ENCODE data around the gene PICK1.

DNA sequence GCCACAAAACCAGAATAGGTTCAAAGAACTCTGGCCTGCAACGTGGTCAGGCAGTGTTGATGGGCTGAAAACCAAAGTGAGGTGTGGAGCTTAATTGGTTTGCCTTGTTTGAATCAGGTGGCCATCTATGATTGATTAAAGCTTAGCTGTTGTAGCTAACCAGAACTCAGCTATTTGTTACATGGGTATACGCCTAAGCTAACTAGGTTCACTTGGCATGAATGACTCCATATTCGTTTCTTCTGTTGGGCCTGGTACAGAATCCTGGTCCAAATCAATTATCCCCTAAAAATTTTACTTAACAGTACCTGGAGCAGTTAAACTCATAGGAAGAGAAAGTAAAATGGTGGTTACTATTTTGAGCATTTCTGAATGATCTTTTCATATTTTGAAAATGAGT, 61.0 kb downstream of the PICK1 start:
- TF ChIP-seq, protein P1, sequence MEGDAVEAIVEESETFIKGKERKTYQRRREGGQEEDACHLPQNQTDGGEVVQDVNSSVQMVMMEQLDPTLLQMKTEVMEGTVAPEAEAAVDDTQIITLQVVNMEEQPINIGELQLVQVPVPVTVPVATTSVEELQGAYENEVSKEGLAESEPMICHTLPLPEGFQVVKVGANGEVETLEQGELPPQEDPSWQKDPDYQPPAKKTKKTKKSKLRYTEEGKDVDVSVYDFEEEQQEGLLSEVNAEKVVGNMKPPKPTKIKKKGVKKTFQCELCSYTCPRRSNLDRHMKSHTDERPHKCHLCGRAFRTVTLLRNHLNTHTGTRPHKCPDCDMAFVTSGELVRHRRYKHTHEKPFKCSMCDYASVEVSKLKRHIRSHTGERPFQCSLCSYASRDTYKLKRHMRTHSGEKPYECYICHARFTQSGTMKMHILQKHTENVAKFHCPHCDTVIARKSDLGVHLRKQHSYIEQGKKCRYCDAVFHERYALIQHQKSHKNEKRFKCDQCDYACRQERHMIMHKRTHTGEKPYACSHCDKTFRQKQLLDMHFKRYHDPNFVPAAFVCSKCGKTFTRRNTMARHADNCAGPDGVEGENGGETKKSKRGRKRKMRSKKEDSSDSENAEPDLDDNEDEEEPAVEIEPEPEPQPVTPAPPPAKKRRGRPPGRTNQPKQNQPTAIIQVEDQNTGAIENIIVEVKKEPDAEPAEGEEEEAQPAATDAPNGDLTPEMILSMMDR (IDR thresholded peaks at IDR 0.05), result no peak
- TF ChIP-seq POLR2A (IDR thresholded peaks at IDR 0.05), result no peak

All from testis (tissue), 2 donors.